Left ventricle myocardium inferior (tissue), 1 donor: Measurements from ENCODE around the gene CTRB2. TPM values are rescaled to one million over a fixed set of nuclear protein-coding genes. Genes with fewer than 3 reads are reported as not detected.

Experiments
- DNase-seq: peaks from one replicate; pipeline ENCODE4 v3.0.0-alpha.2; 2020
- H3K27ac ChIP-seq: fragments of 200-600 bp; replicated peaks from 2 replicates; pipeline ENCODE4 v1.8.0; 2021
- H3K27me3 ChIP-seq: fragments of 200-600 bp; 2 replicates; pipeline ENCODE4 v1.8.0; 2021; ENCODE audit warnings: low read depth
- H3K36me3 ChIP-seq: fragments of 200-600 bp; 2 replicates; pipeline ENCODE4 v1.8.0; 2021
- H3K4me1 ChIP-seq: fragments of 200-600 bp; 2 replicates; pipeline ENCODE4 v1.8.0; 2021
- H3K4me3 ChIP-seq: fragments of 200-600 bp; 2 replicates; pipeline ENCODE4 v1.8.0; 2021; ENCODE audit warnings: mild to moderate bottlenecking, moderate library complexity
- H3K9me3 ChIP-seq: fragments of 200-600 bp; replicated peaks from 2 replicates; pipeline ENCODE4 v1.8.0; 2021
- CTCF ChIP-seq: fragments of 200-600 bp; IDR thresholded peaks from 2 replicates; pipeline ENCODE4 v1.8.0; 2021; ENCODE audit warnings: antibody characterized with exemption, mild to moderate bottlenecking, borderline replicate concordance
- intact Hi-C: fragments of 100-400 bp; cut with micrococcal nuclease; formaldehyde crosslinking; loops from one replicate; pipeline ENCODE4 v1.11.0; 2022
- total RNA-seq: library from RNA; stranded (reverse); fragmentation: NEBNext Ultra II Directional; extraction: Animal tissue kit (Norgen Biotek cat#: 25700); gene quantifications from one replicate; pipeline ENCODE4 v1.2.1, GENCODE V29; 2021
- donor health status: DM: no; HTN: yes; CAD: no; lungs with severe emphysema.

Gene CTRB2
- total RNA-seq, 1 donor from 2014 or later = not detected

- Histone ChIP-seq H3K4me3 (no peak overlapping the region), H3K27me3 (peaks cover 33% of the 10 kb centered on the region), H3K9me3 (no peaks in the 10 kb centered on the region), H3K4me1 (peaks cover 8% of the 10 kb centered on the region), H3K36me3 (no peaks in the 10 kb centered on the region), H3K27ac (no peak overlapping the region)
- no peak for DNase-seq
- intact Hi-C loops = no loop called here
- no peak for TF ChIP-seq CTCF
Observed at GRCh38 chr16:75193730-75194444, 13.1 kb downstream of the CTRB2 start.

DNA sequence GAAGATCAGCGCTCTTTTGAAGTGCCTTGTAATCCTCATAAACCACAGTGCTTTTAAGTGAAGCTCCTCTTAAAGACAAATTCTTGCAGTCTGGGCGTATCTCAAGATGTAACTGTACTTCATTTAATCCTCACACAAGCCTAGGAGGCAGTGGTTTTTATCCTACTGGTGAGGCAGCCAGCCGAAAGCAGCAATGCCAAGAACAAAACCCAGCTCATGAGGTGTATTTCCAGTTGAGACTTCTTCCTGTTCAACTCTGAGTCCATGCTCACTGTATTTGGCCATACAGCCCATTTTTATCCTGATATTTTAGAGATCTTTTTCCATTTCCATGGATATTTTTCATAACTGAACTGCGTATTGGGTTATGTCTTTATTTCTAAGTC is 13.7 kb downstream of the CTRB2 start:
- intact Hi-C loops = no loop called here
- TF ChIP-seq CTCF = no peak
- Histone ChIP-seq H3K27me3 (peaks cover 27% of the 10 kb centered on the region), H3K9me3 (no peaks in the 10 kb centered on the region), H3K4me3 (no peak overlapping the region), H3K27ac (no peak overlapping the region), H3K4me1 (peaks cover 6% of the 10 kb centered on the region), H3K36me3 (no peaks in the 10 kb centered on the region)
- no peak for DNase-seq

DNA sequence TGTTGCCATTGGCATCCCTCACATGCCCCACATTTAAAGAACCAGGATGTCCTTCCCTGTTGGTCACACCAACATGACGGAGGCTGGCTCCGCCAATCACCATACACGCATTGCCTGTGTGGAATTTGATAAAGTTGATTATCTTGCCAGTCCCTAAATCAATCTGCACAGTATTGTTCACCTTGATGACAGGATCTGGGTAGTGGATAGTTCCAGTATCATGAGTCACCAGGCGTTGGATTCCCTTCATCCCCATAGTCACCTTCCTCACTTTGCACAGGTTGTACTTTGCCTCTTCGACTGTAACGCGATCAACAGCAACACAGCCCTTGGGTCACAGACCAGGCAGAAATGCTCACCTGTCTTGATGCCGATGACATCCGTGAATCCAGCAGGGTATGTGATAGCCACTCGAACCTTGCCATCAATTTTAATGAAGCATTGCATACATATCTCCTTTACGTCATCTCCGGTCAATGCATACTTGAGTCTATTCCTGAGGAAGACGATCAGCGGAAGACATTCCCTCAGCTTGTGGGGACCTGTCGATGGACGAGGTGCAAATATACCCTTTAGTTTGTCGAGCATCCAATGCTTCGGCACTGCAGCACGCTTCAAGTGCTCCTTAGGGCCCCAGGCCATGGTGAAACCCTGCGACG is 14.2 kb downstream of the CTRB2 start:
- peaks cover 22% of the 10 kb centered on the region for H3K27me3 ChIP-seq
- no peak overlapping the region for H3K27ac ChIP-seq
- no peak for TF ChIP-seq CTCF
- no peaks in the 10 kb centered on the region for H3K36me3 ChIP-seq
- H3K4me3 ChIP-seq = no peak overlapping the region
- H3K4me1 ChIP-seq = peaks cover under 1% of the 10 kb centered on the region
- no peak for DNase-seq
- intact Hi-C loops = no loop called here
- H3K9me3 ChIP-seq = no peaks in the 10 kb centered on the region

DNA sequence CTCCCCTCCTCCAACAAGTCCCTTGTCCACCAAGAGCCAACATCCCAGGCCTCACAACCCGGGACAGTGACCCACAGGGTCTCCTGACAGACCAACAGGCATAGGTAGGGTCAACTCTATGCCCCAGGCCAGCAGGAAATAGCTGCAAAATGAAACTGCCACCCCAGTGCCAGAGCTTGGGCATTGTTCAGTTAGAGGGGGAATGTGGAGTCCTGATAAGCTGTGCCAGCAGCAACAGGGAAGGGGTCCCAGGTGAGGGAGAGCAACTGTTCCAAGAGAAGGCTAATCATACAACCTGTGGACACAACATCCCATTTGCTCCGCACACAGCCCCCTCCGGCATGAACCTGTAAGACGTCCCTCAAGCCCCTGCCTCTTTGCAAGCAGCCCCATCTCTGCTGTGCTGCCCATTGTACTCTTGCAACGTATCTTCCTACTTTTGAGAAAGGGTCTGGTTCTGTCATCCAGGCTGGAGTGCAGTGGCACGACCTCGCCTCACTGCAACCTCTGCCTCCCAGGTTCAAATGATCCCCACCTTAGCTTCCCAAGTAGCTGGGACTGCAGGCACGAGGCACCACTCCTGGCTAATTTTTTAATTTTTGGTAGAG is 17.2 kb downstream of the CTRB2 start:
- no peak for DNase-seq
- intact Hi-C loops = no loop called here

More for the DNA sequence above, 17.2 kb downstream of the CTRB2 start:
- Histone ChIP-seq H3K27me3 (no peaks in the 10 kb centered on the region), H3K4me1 (no peaks in the 10 kb centered on the region), H3K36me3 (no peaks in the 10 kb centered on the region), H3K27ac (no peak overlapping the region), H3K4me3 (no peak overlapping the region), H3K9me3 (no peaks in the 10 kb centered on the region)
- no peak for TF ChIP-seq CTCF
